ENCODE results near the gene AUTS2.

Gene AUTS2

DNA sequence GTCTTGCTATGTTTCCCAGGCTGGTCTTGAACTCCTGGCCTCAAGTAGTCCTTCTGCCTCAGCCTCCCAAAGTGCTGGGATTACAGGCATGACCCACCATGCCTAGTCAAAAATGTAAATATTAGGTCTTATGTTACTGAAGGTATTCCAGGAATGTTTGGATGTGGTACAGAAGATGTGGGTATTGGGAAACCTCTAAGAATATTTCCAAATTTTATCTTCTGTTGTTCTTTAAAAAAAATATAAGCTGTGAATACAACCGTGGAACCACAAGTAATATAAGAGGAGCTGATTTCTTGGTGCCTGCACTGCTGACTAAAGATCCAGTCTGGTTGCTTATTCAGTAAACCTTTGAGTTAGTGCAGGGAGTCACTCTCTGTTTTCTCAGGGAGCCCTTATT lies 178.3 kb downstream of the AUTS2 start:
- Histone ChIP-seq H2AFZ (ENCODE audit: low read depth, low read length, severe bottlenecking) (no peak overlapping the region), H3K27me3 (ENCODE audit: low read length) (no peaks in the 10 kb centered on the region), H3K4me2 (ENCODE audit: low read depth, low read length, poor library complexity, severe bottlenecking) (no peak overlapping the region), H3F3A (ENCODE audit: insufficient read depth) (no peaks in the 10 kb centered on the region), H3K9ac (ENCODE audit: low read length) (no peak overlapping the region), H4K20me1 (ENCODE audit: low read depth, low read length) (peaks cover 23% of the 10 kb centered on the region), H3K79me2 (ENCODE audit: insufficient read depth, low read length) (0 out of 2 replicates have a peak, but pooled peaks cover 12% of the 10 kb centered on the region), H3K9me2 (replicated peaks; ENCODE audit: insufficient read depth, low read length) (no peaks in the 10 kb centered on the region), H3K9me3 (ENCODE audit: insufficient read depth, low read length) (no peaks in the 10 kb centered on the region), H3K27ac (ENCODE audit: low read depth, low read length) (no peak overlapping the region), H3K36me3 (ENCODE audit: low read length) (no peaks in the 10 kb centered on the region), H3K4me3 (ENCODE audit: insufficient read depth, low read length, poor library complexity, severe bottlenecking) (no peak overlapping the region)
- TF ChIP-seq EZH2phosphoT487 (conservative IDR thresholded peaks at IDR 0.05; ENCODE audit: low read length), result no peak
- TF ChIP-seq, protein P1, sequence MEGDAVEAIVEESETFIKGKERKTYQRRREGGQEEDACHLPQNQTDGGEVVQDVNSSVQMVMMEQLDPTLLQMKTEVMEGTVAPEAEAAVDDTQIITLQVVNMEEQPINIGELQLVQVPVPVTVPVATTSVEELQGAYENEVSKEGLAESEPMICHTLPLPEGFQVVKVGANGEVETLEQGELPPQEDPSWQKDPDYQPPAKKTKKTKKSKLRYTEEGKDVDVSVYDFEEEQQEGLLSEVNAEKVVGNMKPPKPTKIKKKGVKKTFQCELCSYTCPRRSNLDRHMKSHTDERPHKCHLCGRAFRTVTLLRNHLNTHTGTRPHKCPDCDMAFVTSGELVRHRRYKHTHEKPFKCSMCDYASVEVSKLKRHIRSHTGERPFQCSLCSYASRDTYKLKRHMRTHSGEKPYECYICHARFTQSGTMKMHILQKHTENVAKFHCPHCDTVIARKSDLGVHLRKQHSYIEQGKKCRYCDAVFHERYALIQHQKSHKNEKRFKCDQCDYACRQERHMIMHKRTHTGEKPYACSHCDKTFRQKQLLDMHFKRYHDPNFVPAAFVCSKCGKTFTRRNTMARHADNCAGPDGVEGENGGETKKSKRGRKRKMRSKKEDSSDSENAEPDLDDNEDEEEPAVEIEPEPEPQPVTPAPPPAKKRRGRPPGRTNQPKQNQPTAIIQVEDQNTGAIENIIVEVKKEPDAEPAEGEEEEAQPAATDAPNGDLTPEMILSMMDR (IDR thresholded peaks at IDR 0.05; ENCODE audit: insufficient read depth, low read length, poor library complexity, severe bottlenecking), result no peak

DNA sequence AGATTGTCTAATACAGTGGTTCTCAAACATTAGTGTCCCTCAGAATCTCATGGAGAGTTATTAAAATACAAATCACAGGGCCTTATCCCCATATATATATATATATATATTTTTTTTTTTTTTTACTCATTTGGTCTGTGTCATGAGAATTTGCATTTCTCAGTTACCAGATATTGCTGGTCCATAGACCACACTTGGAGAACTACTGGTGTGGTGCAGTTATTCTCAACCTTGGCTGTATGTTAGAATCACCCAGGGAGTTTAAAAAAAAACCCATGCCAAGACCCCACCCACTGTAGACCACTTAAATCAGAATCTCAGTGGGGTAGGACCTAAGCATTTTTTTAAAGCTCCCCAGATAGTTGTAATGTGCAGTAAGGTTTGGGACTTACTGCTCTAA lies 179.9 kb downstream of the AUTS2 start:
- H3K27me3 ChIP-seq (ENCODE audit: low read length), result no peaks in the 10 kb centered on the region
- TF ChIP-seq, protein P1 (IDR thresholded peaks at IDR 0.05; ENCODE audit: insufficient read depth, low read length, poor library complexity, severe bottlenecking), result no peak
- TF ChIP-seq EZH2phosphoT487 (conservative IDR thresholded peaks at IDR 0.05; ENCODE audit: low read length), result no peak
- H3K9me2 ChIP-seq (replicated peaks; ENCODE audit: insufficient read depth, low read length), result no peaks in the 10 kb centered on the region
- 0 out of 2 replicates have a peak, but pooled peaks cover 12% of the 10 kb centered on the region for H3K79me2 ChIP-seq (ENCODE audit: insufficient read depth, low read length)
- H2AFZ ChIP-seq (ENCODE audit: low read depth, low read length, severe bottlenecking), result no peak overlapping the region
- H3K27ac ChIP-seq (ENCODE audit: low read depth, low read length), result no peak overlapping the region
- H3K36me3 ChIP-seq (ENCODE audit: low read length), result no peaks in the 10 kb centered on the region
- no peaks in the 10 kb centered on the region for H3F3A ChIP-seq (ENCODE audit: insufficient read depth)
- peaks cover 24% of the 10 kb centered on the region for H4K20me1 ChIP-seq (ENCODE audit: low read depth, low read length)
- no peak overlapping the region for H3K4me2 ChIP-seq (ENCODE audit: low read depth, low read length, poor library complexity, severe bottlenecking)
- H3K9me3 ChIP-seq (ENCODE audit: insufficient read depth, low read length), result no peaks in the 10 kb centered on the region
- no peak overlapping the region for H3K9ac ChIP-seq (ENCODE audit: low read length)
- no peak overlapping the region for H3K4me3 ChIP-seq (ENCODE audit: insufficient read depth, low read length, poor library complexity, severe bottlenecking)

DNA sequence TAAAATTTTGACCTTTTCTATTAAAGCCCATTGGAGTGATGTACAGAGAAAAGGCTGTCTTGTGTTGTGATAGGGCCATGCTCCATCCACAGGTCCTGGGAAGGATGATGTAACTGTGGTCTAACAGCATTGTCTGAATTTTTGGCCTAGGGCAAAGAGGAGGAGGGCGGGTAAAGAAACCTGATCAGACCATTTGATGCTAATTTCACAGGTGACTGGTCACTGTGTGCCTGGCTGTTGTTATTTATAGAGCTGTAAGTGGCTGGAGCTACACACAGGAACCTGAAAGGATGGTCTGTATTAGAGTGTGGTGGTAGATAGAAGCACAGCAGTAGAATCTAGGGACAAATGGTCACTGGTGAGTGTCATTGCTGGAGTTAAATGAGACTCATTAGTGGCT lies 182.1 kb downstream of the AUTS2 start:
- Histone ChIP-seq H3K36me3 (ENCODE audit: low read length) (no peaks in the 10 kb centered on the region), H3K9me3 (ENCODE audit: insufficient read depth, low read length) (no peaks in the 10 kb centered on the region), H3K79me2 (ENCODE audit: insufficient read depth, low read length) (peaks cover 17% of the 10 kb centered on the region; the same call in 1 of the 2 replicates), H3K4me2 (ENCODE audit: low read depth, low read length, poor library complexity, severe bottlenecking) (no peak overlapping the region), H2AFZ (ENCODE audit: low read depth, low read length, severe bottlenecking) (no peak overlapping the region), H3K9me2 (replicated peaks; ENCODE audit: insufficient read depth, low read length) (no peaks in the 10 kb centered on the region), H3K4me3 (ENCODE audit: insufficient read depth, low read length, poor library complexity, severe bottlenecking) (no peak overlapping the region), H3K27ac (ENCODE audit: low read depth, low read length) (no peak overlapping the region), H3F3A (ENCODE audit: insufficient read depth) (no peaks in the 10 kb centered on the region), H3K9ac (ENCODE audit: low read length) (no peak overlapping the region), H3K27me3 (ENCODE audit: low read length) (no peaks in the 10 kb centered on the region), H4K20me1 (ENCODE audit: low read depth, low read length) (peaks cover 22% of the 10 kb centered on the region)
- TF ChIP-seq EZH2phosphoT487 (conservative IDR thresholded peaks at IDR 0.05; ENCODE audit: low read length), result no peak
- TF ChIP-seq, protein P1 (IDR thresholded peaks at IDR 0.05; ENCODE audit: insufficient read depth, low read length, poor library complexity, severe bottlenecking), result no peak

Data from SU-DHL-6 (cell line).